HG02642 (cell line): Measurements from ENCODE around the gene CACNA2D4.

Experiments used
- ATAC-seq: cut with Tn5 transposase; IDR thresholded peaks from one replicate; pipeline ENCODE4 v1.9.1; 2021; ENCODE audit warnings: mild to moderate bottlenecking; ENCODE audit not compliant: unreplicated experiment, poor library complexity

Gene CACNA2D4

GRCh38 chr12:1794440-1795090 lies 123.9 kb downstream of the CACNA2D4 start:
- no peak for ATAC-seq

GRCh38 chr12:1793426-1794210 lies 124.8 kb downstream of the CACNA2D4 start:
- ATAC-seq, result no peak

GRCh38 chr12:1792406-1792805 lies 126.0 kb downstream of the CACNA2D4 start:
- ATAC-seq, result no peak

GRCh38 chr12:1791104-1791841 lies 127.2 kb downstream of the CACNA2D4 start:
- no peak for ATAC-seq

GRCh38 chr12:1790444-1790843 lies 128.0 kb downstream of the CACNA2D4 start:
- no peak for ATAC-seq

- no peak for ATAC-seq
Observed at GRCh38 chr12:1787714-1788113, 130.7 kb downstream of the CACNA2D4 start.

- no peak for ATAC-seq
Observed at GRCh38 chr12:1782215-1782614, 136.2 kb downstream of the CACNA2D4 start.

GRCh38 chr12:1781772-1782171 lies 136.7 kb downstream of the CACNA2D4 start:
- no peak for ATAC-seq

- no peak for ATAC-seq
Observed at GRCh38 chr12:1779783-1780182, 138.7 kb downstream of the CACNA2D4 start.

- no peak for ATAC-seq
Observed at GRCh38 chr12:1778911-1779310, 139.5 kb downstream of the CACNA2D4 start.

- no peak for ATAC-seq
Observed at GRCh38 chr12:1777798-1778197, 140.7 kb downstream of the CACNA2D4 start.

- ATAC-seq, result no peak
Observed at GRCh38 chr12:1776170-1776921, 142.1 kb downstream of the CACNA2D4 start.

- ATAC-seq, result no peak
Observed at GRCh38 chr12:1773937-1774655, 144.4 kb downstream of the CACNA2D4 start.

- no peak for ATAC-seq
Observed at GRCh38 chr12:1769809-1770494, 148.5 kb downstream of the CACNA2D4 start.

- ATAC-seq, result no peak
Observed at GRCh38 chr12:1768615-1769014, 149.8 kb downstream of the CACNA2D4 start.

- no peak for ATAC-seq
Observed at GRCh38 chr12:1767407-1768090, 150.9 kb downstream of the CACNA2D4 start.

GRCh38 chr12:1766110-1766509 lies 152.3 kb downstream of the CACNA2D4 start:
- no peak for ATAC-seq

- no peak for ATAC-seq
Observed at GRCh38 chr12:1763153-1763552, 155.3 kb downstream of the CACNA2D4 start.

GRCh38 chr12:1761857-1762256 lies 156.6 kb downstream of the CACNA2D4 start:
- no peak for ATAC-seq
